HG02938 (cell line): ENCODE data around the gene SELENOS.
"Not testable (repeated sequence)": the region's sequence is repeated elsewhere in the genome, so short reads cannot be mapped to it uniquely, and the experiment has no call there.

ENCODE experiments used
- ATAC-seq: cut with Tn5 transposase; IDR thresholded peaks from one replicate; pipeline ENCODE4 v1.9.1; 2021; ENCODE audit warnings: mild to moderate bottlenecking, moderate library complexity; ENCODE audit not compliant: unreplicated experiment

The SELENOS gene

DNA sequence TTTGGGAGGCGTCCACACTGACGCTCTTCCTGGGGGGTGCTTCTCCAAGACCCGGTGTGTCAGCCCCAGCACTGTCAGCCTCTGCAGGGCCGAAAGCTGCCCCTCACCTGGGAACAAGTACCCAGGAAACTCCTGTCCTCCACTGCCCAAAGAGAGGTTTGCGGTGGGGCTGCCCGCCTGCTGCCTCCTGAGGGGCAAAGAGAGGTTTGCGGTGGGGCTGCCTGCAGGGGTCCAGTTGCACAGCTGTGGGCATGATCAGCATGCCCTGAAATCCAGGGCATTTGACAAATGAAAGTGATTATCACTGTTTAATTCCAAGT lies 32.8 kb upstream of the SELENOS start:
- ATAC-seq, result no peak

DNA sequence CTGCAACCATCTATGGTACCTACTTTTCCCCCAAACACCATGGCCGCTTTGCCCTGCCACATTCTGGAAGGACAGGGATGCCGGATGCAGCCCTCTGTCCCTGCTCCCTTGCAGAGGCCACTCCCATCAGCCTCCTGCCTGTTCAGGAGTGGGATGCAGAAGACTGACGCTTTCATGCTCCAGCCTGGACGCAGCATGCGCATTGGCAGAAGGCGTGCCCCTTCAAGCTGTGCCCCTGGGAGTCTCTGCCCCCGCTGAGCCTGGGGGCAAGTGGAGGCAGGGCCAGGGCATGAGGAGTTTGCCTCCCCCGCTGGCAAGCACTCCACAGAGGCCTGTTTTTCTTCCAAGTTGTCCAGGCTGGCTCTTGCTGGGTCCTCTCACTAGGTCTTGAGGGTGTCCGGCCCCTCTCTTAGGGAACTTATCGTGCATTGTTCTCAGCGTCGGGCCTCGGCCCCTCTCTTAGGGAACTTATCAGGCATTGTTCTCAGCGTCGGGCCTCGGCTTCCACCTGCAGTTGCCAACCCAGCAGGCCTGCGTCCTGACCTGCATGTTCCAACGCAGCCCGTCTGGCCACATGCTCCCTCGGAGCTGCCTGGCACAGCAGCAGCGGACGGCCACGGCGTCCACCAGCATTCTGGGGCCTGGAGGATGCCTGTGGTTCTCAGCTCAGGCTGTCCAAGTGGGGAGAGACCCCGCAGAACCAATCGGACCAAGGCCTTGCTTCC lies 32.3 kb upstream of the SELENOS start:
- no peak for ATAC-seq

DNA sequence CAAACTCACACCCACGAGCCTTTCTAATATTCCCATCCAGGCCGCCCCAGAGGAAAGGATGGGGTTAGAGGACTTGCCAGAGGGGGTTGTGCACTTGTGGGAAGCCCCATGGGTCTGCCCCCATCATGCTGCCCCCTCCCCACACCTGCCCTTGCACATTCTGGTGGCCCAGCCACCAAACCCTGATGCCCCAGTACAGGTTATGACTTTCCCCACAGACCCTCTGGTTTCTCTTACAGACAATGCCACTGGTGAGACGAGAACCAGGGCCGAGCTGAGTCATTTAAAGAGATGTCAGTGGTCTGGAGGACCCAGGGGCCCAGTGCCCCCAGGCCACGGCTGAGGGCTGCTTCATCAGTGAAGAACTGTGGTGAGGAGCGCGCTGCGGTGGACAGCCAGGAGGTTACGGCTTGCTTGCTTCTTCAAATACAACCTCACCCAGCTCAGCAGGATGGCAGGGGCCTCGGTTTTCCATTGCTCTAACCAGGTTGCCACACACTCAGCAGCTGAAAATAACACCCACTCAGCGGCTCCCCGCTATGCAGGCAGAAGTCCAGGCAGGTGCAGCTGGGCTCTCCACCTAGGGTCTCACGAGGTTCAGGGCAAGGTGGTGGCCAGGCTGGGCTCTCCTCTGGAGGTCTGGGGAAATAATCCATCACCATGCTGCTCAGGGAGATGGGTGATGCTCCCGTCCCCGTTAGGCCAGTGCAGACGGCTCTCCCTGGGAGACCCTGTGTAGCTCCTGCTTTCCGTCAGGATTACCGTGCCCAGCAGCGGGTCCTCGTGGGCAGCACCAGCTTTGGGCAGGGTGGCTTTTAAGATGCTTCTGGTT lies 31.5 kb upstream of the SELENOS start:
- no peak for ATAC-seq

GRCh38 chr15:101307897-101308603 lies 30.8 kb upstream of the SELENOS start:
- ATAC-seq, result no peak

GRCh38 chr15:101307048-101307896 lies 30.0 kb upstream of the SELENOS start:
- no peak for ATAC-seq

DNA sequence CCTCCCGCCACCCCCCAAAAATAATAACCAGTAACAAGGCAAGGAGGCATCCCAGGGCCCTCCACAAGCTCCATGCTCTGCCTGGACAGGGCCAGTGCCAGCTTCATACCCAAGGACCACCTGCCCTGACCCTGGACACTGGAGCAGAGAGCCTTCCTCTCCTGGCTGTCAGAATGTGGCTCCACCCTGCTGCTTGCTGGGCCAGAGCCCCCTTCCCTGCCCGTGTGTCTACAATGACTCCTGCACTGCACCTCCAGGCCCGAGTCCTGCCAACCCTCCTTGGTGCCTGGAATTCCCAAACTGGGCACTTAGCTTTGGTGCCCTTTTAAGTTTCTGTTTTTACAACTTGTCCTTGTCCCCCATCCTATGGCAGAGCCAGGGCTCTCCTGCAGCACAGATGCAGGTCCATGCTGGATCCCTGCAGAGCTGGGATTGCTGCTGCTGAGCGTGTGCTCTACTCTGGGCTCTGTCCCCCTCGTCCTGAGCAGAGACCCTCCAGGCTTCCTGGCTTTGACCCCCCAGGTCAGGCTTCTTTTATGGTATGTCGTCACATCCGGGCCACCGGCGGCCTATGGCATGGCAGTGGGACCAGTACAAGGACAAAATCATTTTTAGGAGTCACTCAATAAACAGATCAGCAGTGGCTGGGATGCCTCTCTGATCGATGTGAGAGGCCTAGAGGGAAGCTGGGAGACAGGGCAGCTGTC lies 29.2 kb upstream of the SELENOS start:
- ATAC-seq, result no peak

- ATAC-seq, result no peak
These were observed 28.6 kb upstream of the SELENOS start for GRCh38 chr15:101305820-101306255.

DNA sequence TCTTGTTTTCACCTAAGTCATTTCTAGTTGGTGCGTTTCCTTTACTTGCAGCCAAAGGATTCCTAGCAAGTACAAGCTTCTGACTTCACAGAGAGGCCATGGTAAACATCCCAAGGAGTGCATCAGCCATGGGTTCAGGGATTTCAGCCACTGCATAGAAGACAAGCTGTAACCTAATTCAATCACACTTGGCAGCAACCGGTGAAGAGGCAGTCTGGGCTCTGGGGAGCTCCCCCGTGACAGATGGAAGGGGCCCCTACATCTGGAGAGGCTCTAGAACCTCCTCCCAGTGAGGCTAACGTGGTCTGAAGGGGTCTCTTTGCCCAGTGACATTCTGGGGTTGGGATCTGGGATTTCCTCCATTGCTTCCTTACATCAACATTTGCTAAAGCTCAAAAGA lies 26.1 kb upstream of the SELENOS start:
- no peak for ATAC-seq

- no peak for ATAC-seq
These were observed 19.4 kb upstream of the SELENOS start for GRCh38 chr15:101296418-101297405.

GRCh38 chr15:101295607-101296161 lies 18.4 kb upstream of the SELENOS start:
- ATAC-seq, result no peak

GRCh38 chr15:101294731-101295606 lies 17.7 kb upstream of the SELENOS start, which contains the start of gene SNRPA1:
SNRPA1 (minus strand) TSS chr15:101295248; CDS start chr15:101295178, 70 bp downstream.
- ATAC-seq, result peak; percentile 70

GRCh38 chr15:101293122-101293521 lies 15.8 kb upstream of the SELENOS start:
- ATAC-seq, result no peak

- ATAC-seq, result no peak
These were observed 11.7 kb upstream of the SELENOS start for GRCh38 chr15:101288905-101289513.

DNA sequence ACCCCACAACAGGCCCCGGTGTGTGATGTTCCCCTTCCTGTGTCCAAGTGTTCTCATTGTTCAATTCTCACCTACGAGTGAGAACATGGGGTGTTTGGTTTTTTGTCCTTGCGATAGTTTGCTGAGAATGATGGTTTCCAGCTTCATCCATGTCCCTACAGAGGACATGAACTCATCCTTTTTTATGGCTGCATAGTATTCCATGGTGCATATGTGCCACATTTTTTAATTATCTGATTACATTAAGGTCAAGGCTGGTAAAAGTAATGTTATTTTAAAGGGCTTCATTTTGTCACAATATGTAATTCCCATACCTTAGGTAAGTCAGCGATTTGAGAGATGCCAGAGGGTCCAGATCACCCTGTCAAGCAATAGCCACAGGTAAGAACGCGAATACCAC lies 10.1 kb upstream of the SELENOS start:
- not testable (repeated sequence) for ATAC-seq

DNA sequence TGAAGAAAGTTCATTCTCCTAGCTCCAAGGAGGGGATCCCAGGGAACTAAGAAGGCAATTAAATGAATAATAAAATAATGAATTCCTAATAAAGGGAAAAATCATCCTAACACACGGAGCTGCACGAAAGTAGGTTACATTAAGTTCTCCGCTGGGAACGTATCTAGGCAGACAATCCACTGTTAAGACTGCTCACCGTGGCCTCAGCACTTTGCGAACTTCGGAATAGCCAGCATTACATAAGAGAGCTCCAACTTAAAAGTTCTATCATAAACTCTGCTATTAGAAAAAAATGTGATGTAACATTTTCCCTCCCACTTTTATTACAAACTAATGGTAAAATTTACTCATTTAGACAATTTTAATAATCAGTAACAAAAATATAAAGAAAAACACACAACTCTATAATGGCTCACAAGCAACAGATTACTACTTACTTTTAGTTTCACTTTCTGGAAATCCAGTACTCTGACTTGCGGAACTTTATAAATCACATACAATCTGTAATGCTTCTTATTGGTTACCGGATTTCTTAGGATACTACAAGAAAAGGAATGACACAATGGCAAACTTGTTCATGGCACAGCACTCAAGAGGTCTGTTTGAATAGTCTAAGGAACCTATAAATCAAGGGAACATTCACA lies 9.3 kb upstream of the SELENOS start:
- ATAC-seq, result no peak

- ATAC-seq, result no peak
These were observed 6.6 kb upstream of the SELENOS start for GRCh38 chr15:101283931-101284330.

DNA sequence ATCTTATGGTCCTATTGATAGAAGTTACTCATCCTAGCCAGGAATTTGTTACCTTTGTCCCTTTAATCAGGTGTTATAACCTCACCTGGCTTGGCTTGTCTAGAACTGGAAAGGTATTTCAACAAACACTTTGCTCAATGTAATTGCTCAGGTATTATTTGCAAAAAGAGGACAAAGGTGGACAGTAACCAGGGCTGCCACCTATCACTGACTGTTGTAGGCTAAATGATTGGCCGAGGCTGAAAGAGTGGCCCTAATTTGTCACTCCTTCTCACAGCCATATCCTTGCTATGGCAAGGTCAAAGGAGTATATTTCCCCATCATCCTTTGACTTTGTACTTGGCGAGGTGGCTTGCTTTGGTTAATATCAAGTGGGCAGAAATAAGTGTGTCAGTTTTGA lies 2.7 kb upstream of the SELENOS start:
- ATAC-seq, result no peak
